Activated CD4-positive, alpha-beta memory T cell treated with anti-CD3 and anti-CD28 coated beads for 36 hours (primary cell): Measurements from ENCODE around the gene ATP5PF. TPM values are rescaled to one million over a fixed set of nuclear protein-coding genes. Genes with fewer than 3 reads are reported as not detected.
A peak's percentile ranks its signal among the peaks of the same experiment; 100 is the strongest.

ENCODE experiments used
- CTCF ChIA-PET: fragments of 350-600 bp; sonication (Branson Sonifier 250); formaldehyde crosslinking; loops from one replicate; lab custom pipeline; 2021; ENCODE audit warnings: antibody characterized with exemption, inconsistent platforms; lab: Charles Lee
- POLR2A ChIA-PET: fragments of 350-600 bp; sonication (Branson Sonifier 250); formaldehyde crosslinking; loops from one replicate; lab custom pipeline; 2021; ENCODE audit warnings: antibody characterized with exemption; lab: Charles Lee
- DNase-seq: peaks from one replicate; pipeline ENCODE4 v3.0.0-alpha.2; 2020
- H3K27ac Mint-ChIP-seq: one replicate; pipeline ENCODE4 v1.8.0; 2021; ENCODE audit warnings: mixed read lengths
- H3K27me3 Mint-ChIP-seq: one replicate; pipeline ENCODE4 v1.8.0; 2021; ENCODE audit warnings: mixed read lengths
- H3K36me3 Mint-ChIP-seq: one replicate; pipeline ENCODE4 v1.8.0; 2021; ENCODE audit warnings: mixed read lengths
- H3K4me1 Mint-ChIP-seq: one replicate; pipeline ENCODE4 v1.8.0; 2021; ENCODE audit warnings: low read depth, mixed read lengths
- H3K4me3 Mint-ChIP-seq: one replicate; pipeline ENCODE4 v1.8.0; 2021; ENCODE audit warnings: mild to moderate bottlenecking, mixed read lengths
- H3K9me3 Mint-ChIP-seq: one replicate; pipeline ENCODE4 v1.8.0; 2021; ENCODE audit warnings: mixed read lengths
- intact Hi-C: fragments of 100-400 bp; cut with micrococcal nuclease; formaldehyde crosslinking; loops from one replicate; pipeline ENCODE4 v1.15.1; 2023
- total RNA-seq, 2 experiments: library from RNA; stranded (reverse); gene quantifications; one replicate each; pipeline ENCODE4 v1.2.3, GENCODE V29; 2021

Gene ATP5PF
- total RNA-seq, 2 experiments from 2014 or later: 150 to 151 TPM

DNA sequence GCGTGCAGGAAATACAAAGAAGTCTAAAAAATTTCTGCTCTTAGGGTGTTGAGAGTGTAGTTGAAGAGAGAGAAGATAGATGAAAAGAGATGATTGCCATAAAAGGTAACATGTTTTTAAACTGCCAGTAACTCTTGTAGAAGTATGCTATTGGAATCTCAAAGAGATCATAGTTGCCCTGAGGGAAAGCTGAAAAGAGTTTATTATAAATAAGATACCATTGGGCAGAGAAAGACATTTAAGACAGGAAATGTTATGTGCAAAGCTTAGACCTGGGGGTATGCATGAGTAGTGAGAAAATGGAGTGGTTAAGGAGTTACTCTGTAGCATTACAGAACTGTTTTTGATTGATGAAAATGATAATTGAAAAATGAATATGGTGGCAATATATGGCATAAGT is 17.7 kb upstream of the ATP5PF start:
- Mint-ChIP-seq H3K4me1 (peaks cover 9% of the 10 kb centered on the region), H3K27ac (no peak overlapping the region), H3K27me3 (no peaks in the 10 kb centered on the region), H3K4me3 (no peak overlapping the region), H3K9me3 (no peaks in the 10 kb centered on the region), H3K36me3 (peaks cover 22% of the 10 kb centered on the region)
- POLR2A ChIA-PET: no interaction called here
- CTCF ChIA-PET: interaction anchor here (1.1 kb wide), 1 partner anchor 49 kb away, joined by 3 read pairs; no protein-coding TSS in a partner anchor
- DNase-seq: no peak
- intact Hi-C loops: no loop called here

DNA sequence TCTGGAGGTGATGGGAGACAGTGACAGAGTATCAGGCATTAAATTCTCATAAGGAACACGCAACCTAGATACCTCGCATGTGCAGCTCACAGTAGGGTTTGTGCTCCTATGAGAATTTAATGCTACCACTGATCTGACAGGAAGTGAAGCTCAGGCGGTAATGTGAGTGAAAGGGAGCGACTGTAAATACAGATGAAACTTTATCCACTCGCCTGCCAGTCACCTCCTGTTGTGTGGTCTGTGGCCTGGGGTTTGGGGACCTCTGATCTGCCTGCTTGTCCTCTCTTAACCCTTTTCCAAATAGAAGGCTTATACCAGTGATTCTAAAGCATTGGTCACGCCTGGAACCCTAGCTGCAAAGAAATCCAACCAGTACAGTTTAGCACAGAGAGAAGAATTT is 15.4 kb upstream of the ATP5PF start:
- no peaks in the 10 kb centered on the region for H3K9me3 Mint-ChIP-seq

DNA sequence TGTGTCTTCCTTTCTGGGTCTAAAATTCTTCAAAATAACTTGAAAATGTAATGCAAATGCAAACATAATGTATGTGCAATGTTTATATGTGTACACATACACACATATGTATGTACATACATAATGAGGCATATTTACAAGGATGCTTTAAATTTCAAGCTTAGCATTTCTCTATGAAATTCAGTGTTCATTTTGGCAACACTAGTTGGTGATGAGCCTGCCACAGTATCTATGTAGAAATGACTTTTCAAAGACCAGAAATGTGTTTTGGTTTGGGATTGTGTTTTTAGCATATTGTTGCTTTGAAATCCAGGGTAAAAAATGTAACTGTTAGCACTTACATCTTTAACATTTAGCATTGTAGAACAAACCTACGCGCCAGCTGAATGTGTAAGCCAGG is 10.2 kb upstream of the ATP5PF start:
- DNase-seq: no peak
- peaks cover 8% of the 10 kb centered on the region for H3K4me1 Mint-ChIP-seq
- CTCF ChIA-PET: interaction anchor here (1.3 to 1.9 kb wide), 2 partner anchors 57 to 136 kb away, joined by 4 to 8 read pairs; no protein-coding TSS in a partner anchor
- no peak overlapping the region for H3K4me3 Mint-ChIP-seq
- H3K36me3 Mint-ChIP-seq: peaks cover 8% of the 10 kb centered on the region
- no peaks in the 10 kb centered on the region for H3K27me3 Mint-ChIP-seq
- POLR2A ChIA-PET: no interaction called here
- no peak overlapping the region for H3K27ac Mint-ChIP-seq
- intact Hi-C loops: no loop called here
- H3K9me3 Mint-ChIP-seq: no peaks in the 10 kb centered on the region

More for the DNA sequence above, 15.4 kb upstream of the ATP5PF start:
- H3K27ac Mint-ChIP-seq: no peak overlapping the region
- DNase-seq: no peak
- no peaks in the 10 kb centered on the region for H3K4me1 Mint-ChIP-seq
- POLR2A ChIA-PET: no interaction called here
- CTCF ChIA-PET: no interaction called here
- intact Hi-C loops: no loop called here
- H3K36me3 Mint-ChIP-seq: peaks cover 15% of the 10 kb centered on the region
- H3K4me3 Mint-ChIP-seq: no peak overlapping the region
- H3K27me3 Mint-ChIP-seq: no peaks in the 10 kb centered on the region

DNA sequence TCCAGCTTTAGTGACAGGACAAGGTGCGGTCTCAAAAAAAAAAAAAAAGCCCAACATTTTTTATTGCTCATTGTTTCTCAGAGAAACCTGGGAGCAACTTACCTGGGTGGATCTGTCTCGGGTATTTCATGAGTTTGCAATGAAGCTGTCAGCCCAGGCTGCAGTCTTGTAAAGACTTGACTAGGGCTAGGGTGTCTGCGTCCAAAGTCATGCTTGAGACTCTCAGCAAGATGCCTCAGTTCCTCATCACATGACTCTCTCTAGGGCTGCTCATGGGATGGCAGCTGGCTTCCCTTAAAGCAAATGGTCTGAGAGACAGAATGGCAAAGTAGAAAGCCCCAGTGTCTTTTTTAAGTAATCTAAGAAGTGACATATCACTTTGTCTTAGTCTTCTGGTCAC is 8.2 kb upstream of the ATP5PF start:
- ChIA-PET CTCF (interaction anchor here (0.6 to 1.0 kb wide), 2 partner anchors 134 to 153 kb away, joined by 4 read pairs; no protein-coding TSS in a partner anchor), POLR2A (no interaction called here)
- intact Hi-C loops: no loop called here
- no peak overlapping the region for H3K27ac Mint-ChIP-seq
- no peaks in the 10 kb centered on the region for H3K27me3 Mint-ChIP-seq
- no peak overlapping the region for H3K4me3 Mint-ChIP-seq
- H3K36me3 Mint-ChIP-seq: peaks cover 5% of the 10 kb centered on the region
- peaks cover 21% of the 10 kb centered on the region for H3K4me1 Mint-ChIP-seq
- H3K9me3 Mint-ChIP-seq: no peaks in the 10 kb centered on the region
- no peak for DNase-seq

DNA sequence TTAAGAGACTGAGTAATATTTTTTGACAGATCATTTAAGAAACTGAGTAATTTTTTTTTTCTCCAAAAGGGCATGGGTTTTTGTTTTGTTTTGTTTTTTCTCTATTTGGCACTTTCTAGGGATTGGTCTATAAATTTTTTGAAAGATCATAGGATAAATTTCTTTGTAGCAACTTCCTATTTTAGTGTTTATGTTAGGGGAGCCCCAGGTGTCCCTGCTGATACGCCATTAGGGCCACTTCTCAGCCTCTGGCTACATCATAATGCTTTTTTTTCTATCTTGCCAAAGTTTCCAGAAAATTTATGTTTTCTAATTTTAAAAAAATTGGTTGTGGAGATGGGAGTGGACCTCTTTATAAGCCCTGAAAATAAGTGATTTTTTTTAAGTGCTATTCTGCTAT is 2.7 kb upstream of the ATP5PF start:
- H3K27me3 Mint-ChIP-seq: peaks cover 1% of the 10 kb centered on the region
- H3K36me3 Mint-ChIP-seq: peaks cover 13% of the 10 kb centered on the region
- no peak overlapping the region for H3K4me3 Mint-ChIP-seq
- ChIA-PET POLR2A (no interaction called here), CTCF (interaction anchor here (0.9 to 3.2 kb wide), 2 partner anchors 64 to 130 kb away, joined by 4 to 32 read pairs; partner anchors contain the start of gene MRPL39)
- DNase-seq: no peak
- intact Hi-C loops: loop anchor here (10.0 kb wide), 1 partner anchor 223 kb away; no protein-coding TSS in a partner anchor
- H3K9me3 Mint-ChIP-seq: no peaks in the 10 kb centered on the region
- peaks cover 48% of the 10 kb centered on the region for H3K4me1 Mint-ChIP-seq
- H3K27ac Mint-ChIP-seq: no peak overlapping the region

DNA sequence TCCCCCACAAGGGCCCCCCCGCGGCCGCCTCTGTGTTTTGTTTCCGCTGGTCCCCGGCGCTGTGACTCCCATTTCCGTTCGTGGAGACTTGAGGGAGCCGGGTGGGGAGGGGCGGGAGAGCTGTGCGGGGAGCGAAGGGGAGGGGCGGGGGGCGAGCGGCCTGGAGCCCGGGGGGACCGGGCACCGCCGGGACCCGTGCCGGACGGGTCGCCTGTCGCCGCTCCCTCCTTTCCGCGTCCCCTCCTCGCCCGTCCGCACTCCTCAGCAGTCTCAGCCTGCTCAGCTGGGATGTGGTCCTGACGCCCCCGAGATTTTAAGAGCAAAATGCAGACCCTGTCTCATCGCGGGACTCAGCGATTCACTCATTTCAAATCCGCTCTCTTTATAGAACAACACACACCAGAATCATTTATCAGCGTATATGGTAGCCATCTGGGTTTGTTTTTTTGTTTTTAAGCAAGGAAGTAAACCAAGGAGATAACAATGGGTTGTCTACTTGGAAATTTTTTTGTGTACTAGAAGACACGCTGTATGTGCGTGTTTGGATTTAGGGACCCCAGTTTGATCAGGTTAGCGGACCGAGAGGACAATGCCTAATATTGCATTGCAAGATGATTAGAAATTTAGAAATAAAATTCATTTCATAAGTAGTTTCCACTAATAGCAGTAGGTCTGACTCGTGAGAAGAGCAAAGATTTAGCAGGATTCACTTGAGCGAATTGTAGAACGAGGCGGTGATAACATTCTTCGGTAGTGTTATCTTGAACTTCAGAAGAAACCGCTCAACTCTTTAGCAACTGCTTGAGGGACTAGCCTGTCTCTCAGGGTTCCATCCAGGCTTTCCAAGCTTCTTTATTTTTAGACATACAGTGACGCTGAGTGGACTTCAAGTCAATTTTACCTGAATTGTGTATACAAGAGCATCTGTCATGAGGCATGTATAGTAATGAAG is 1.2 kb upstream of the ATP5PF start:
- peak; percentile 87 for DNase-seq
- peak overlapping the region; percentile 98 for H3K4me3 Mint-ChIP-seq
- H3K9me3 Mint-ChIP-seq: no peaks in the 10 kb centered on the region
- H3K36me3 Mint-ChIP-seq: peaks cover 15% of the 10 kb centered on the region
- H3K27me3 Mint-ChIP-seq: peaks cover 1% of the 10 kb centered on the region
- H3K4me1 Mint-ChIP-seq: peaks cover 52% of the 10 kb centered on the region
- ChIA-PET CTCF (interaction anchor here (0.9 to 3.2 kb wide), 4 partner anchors 65 to 131 kb away, joined by 3 to 32 read pairs (median 5); partner anchors contain the start of gene MRPL39), POLR2A (interaction anchor here (1.1 to 2.2 kb wide), 5 partner anchors 23 to 129 kb away, joined by 3 to 7 read pairs (median 4); no protein-coding TSS in a partner anchor)
- intact Hi-C loops: loop anchor here (1.0 to 10.0 kb wide), 6 partner anchors 23 to 279 kb away; no protein-coding TSS in a partner anchor
- H3K27ac Mint-ChIP-seq: peak overlapping the region; percentile 100

DNA sequence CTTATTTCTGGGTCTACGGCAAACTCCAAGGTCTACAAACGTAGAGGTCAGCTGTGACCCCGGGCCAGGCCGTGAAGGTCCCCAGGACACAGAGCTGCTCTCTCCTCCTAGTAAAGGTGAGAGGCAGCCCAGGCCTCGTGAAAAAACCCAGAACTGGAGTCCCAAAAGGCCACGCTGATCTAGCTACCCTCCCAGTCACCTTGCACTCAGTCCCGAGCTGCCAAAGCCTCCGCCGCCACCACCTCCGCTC is 125 bp downstream of the ATP5PF start:
- Mint-ChIP-seq H3K4me1 (peaks cover 50% of the 10 kb centered on the region), H3K27ac (peak overlapping the region; percentile 100), H3K27me3 (peaks cover 1% of the 10 kb centered on the region), H3K9me3 (no peaks in the 10 kb centered on the region), H3K36me3 (peaks cover 19% of the 10 kb centered on the region), H3K4me3 (peak overlapping the region; percentile 98)
- DNase-seq: no peak
- ChIA-PET POLR2A (interaction anchor here (1.2 to 2.2 kb wide), 6 partner anchors 22 to 129 kb away, joined by 3 to 7 read pairs (median 4); no protein-coding TSS in a partner anchor), CTCF (interaction anchor here (0.7 to 3.2 kb wide), 6 partner anchors 8 to 468 kb away, joined by 3 to 32 read pairs (median 3); partner anchors contain the start of gene MRPL39)
- intact Hi-C loops: loop anchor here (1.0 to 10.0 kb wide), 12 partner anchors 24 to 436 kb away; partner anchors contain the start of genes APP and JAM2

DNA sequence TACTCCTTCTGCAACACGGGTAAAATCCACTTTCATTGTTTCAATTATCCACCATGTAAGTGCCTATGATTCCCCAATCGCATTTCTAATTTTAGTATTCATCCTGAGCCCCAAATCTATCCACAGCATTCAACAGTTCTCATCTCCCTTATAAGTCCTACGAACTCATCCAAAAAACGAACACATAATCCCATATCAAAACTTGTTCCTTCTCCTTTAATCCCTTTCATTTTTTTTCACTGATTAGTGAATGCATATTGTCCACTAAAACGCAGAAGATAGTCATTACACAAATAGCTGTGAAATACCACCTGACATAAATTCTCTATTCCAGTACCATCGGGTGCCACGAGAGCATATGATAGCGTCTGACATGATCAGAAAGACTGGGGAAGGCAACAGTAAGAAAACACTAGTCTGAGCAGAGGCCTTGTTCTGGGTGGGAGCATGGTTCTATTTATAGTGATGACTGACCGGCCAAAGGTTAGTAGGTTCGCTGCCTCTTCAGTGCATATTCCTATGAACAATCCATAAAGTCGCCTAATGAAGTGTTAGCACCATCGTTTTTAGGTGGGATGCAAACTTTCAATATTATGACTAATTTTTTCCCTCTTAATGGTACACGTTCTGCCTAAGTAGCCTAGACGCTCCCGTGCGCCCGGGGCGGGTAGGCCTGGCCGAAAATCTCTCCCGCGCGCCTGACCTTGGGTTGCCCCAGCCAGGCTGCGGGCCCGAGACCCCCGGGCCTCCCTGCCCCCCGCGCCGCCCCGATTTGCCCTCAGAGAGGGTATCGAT is 648 bp downstream of the ATP5PF start:
- intact Hi-C loops: loop anchor here (1.0 to 10.0 kb wide), 12 partner anchors 25 to 436 kb away; partner anchors contain the start of genes APP and JAM2
- DNase-seq: peak; percentile 37
- Mint-ChIP-seq H3K4me1 (peaks cover 45% of the 10 kb centered on the region), H3K27me3 (peaks cover 1% of the 10 kb centered on the region), H3K27ac (peak overlapping the region; percentile 100), H3K9me3 (no peaks in the 10 kb centered on the region), H3K4me3 (peak overlapping the region; percentile 98), H3K36me3 (peaks cover 23% of the 10 kb centered on the region)
- ChIA-PET POLR2A (interaction anchor here (1.2 to 2.2 kb wide), 6 partner anchors 22 to 129 kb away, joined by 3 to 7 read pairs (median 4); no protein-coding TSS in a partner anchor), CTCF (interaction anchor here (0.7 to 3.2 kb wide), 7 partner anchors 8 to 468 kb away, joined by 3 to 32 read pairs (median 3); partner anchors contain the start of gene MRPL39)

DNA sequence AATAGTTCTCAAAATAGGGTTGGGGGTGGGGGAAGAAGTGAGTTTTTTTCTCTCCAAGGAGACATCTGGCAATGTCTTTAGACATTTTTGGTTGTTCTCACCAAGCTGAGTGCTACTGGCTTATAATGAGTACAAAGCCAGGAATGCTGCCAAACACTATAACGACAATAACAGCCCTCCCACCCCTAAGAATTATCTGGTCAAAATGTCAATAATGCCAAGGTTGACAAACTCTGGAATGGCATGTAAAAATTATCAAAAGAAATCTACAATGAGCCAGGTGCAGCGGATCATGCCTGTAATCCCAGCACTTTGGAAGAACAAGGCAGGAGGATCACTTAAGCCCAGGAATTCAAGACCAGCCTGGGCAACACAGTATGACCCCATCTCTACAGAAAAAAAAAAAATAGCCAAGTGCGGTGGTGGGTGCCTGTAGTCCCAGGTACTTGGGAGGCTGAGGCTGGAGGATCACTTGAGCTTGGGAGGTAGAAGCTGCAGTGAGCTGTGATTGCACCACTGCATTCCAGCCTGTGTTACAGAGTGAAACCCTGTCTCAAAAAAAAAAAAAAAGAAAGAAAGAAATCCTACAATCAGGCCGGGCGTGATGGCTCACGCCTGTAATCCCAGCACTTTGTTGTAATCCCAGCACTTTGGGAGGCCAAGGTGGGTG is 2.5 kb downstream of the ATP5PF start:
- POLR2A ChIA-PET: no interaction called here
- Mint-ChIP-seq H3K4me1 (peaks cover 37% of the 10 kb centered on the region), H3K4me3 (no peak overlapping the region), H3K27ac (no peak overlapping the region), H3K36me3 (peaks cover 33% of the 10 kb centered on the region), H3K9me3 (no peaks in the 10 kb centered on the region), H3K27me3 (peaks cover 1% of the 10 kb centered on the region)
- CTCF ChIA-PET: interaction anchor here (0.7 to 1.2 kb wide), 2 partner anchors 24 to 124 kb away, joined by 3 read pairs; no protein-coding TSS in a partner anchor
- no peak for DNase-seq
- intact Hi-C loops: loop anchor here (10.0 kb wide), 1 partner anchor 217 kb away; no protein-coding TSS in a partner anchor

DNA sequence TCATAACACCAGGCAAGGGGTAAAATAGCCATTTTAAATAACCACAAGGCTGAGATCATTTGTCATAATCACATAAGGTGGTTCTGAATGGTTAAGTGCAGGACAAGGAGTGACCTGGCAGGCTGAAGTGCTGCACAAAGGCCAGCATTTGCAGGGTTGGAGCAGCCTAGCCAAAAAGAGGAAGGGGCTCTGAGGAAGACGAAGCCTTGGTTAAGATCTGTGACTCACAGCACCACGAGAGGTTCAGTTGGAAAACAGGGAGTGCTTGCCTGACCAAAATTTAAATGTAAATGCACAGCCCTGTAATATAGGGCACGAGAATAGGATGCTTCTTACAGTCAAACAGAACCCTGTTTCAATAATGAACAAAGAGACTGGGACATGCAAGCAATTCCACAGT is 12.1 kb downstream of the ATP5PF start:
- Mint-ChIP-seq H3K4me3 (no peak overlapping the region), H3K9me3 (no peaks in the 10 kb centered on the region), H3K36me3 (peaks cover 29% of the 10 kb centered on the region), H3K27me3 (no peaks in the 10 kb centered on the region), H3K4me1 (no peaks in the 10 kb centered on the region), H3K27ac (no peak overlapping the region)
- ChIA-PET POLR2A (no interaction called here), CTCF (no interaction called here)
- intact Hi-C loops: no loop called here
- no peak for DNase-seq

DNA sequence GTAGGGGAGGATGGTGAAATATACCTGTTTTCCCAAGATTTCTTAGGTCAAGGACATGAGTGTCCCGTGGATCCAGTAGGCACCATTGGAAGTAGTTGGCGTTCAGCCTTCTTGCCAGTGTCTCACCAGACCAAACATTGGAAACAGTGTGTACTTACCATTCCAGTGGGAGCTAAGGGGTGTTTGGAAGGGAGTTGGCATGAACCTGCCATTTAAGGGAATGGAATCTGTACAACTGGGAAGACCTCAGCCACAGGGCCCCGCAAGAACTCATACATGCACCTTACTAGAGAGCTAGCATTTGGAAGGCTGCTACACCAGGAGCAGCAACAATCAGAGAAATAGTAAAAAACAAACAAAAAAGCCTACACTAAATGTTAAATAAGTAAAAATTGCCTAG is 12.7 kb downstream of the ATP5PF start:
- H3K36me3 Mint-ChIP-seq: peaks cover 29% of the 10 kb centered on the region
- no peaks in the 10 kb centered on the region for H3K9me3 Mint-ChIP-seq
- no peak overlapping the region for H3K4me3 Mint-ChIP-seq
- POLR2A ChIA-PET: no interaction called here
- no peak overlapping the region for H3K27ac Mint-ChIP-seq
- H3K4me1 Mint-ChIP-seq: no peaks in the 10 kb centered on the region
- no peak for DNase-seq
- intact Hi-C loops: no loop called here
- CTCF ChIA-PET: interaction anchor here (1.2 kb wide), 1 partner anchor 114 kb away, joined by 4 read pairs; no protein-coding TSS in a partner anchor
- H3K27me3 Mint-ChIP-seq: no peaks in the 10 kb centered on the region
